Smooth muscle cell (in vitro differentiated cells): ENCODE measurements around the gene PYGO1. TPM values are rescaled to one million over a fixed set of nuclear protein-coding genes. Genes with fewer than 3 reads are reported as not detected.
"Not testable (repeated sequence)": the region's sequence is repeated elsewhere in the genome, so short reads cannot be mapped to it uniquely, and the experiment has no call there.

Experiments
- DNase-seq: peaks from one replicate; lab custom pipeline; 2025; ENCODE audit not compliant: unreplicated experiment; lab: John Stamatoyannopoulos, UW
- H2AFZ ChIP-seq: fragments of 200-600 bp; sonication (generic); 2 replicates; pipeline ENCODE4 v1.6.0; 2016; ENCODE audit warnings: antibody characterized with exemption, low read depth, mild to moderate bottlenecking
- H3F3A ChIP-seq: fragments of 200-600 bp; sonication (generic); 2 replicates; pipeline ENCODE4 v1.6.0; 2017; ENCODE audit warnings: antibody characterized with exemption, low read depth
- H3K27ac ChIP-seq: fragments of 200-600 bp; sonication (generic); 2 replicates; pipeline ENCODE4 v1.5.1; 2016; ENCODE audit warnings: low read depth, mild to moderate bottlenecking
- H3K27me3 ChIP-seq: fragments of 200-600 bp; sonication (generic); 2 replicates; pipeline ENCODE4 v1.6.1; 2016; ENCODE audit warnings: low read depth, mild to moderate bottlenecking
- H3K36me3 ChIP-seq: fragments of 200-600 bp; sonication (generic); 2 replicates; pipeline ENCODE4 v1.5.1; 2016; ENCODE audit warnings: low read depth
- H3K4me1 ChIP-seq: fragments of 200-600 bp; sonication (generic); 2 replicates; pipeline ENCODE4 v1.5.1; 2016; ENCODE audit warnings: low read depth
- H3K4me2 ChIP-seq: fragments of 200-600 bp; sonication (generic); 2 replicates; pipeline ENCODE4 v1.6.0; 2016; ENCODE audit warnings: mild to moderate bottlenecking
- H3K4me3 ChIP-seq: fragments of 200-600 bp; sonication (generic); 2 replicates; pipeline ENCODE4 v1.5.1; 2016; ENCODE audit warnings: mild to moderate bottlenecking
- H3K79me2 ChIP-seq: fragments of 200-600 bp; sonication (generic); 2 replicates; pipeline ENCODE4 v1.6.0; 2016; ENCODE audit warnings: low read depth, mild to moderate bottlenecking
- H3K9ac ChIP-seq: fragments of 200-600 bp; sonication (generic); 2 replicates; pipeline ENCODE4 v1.6.0; 2016; ENCODE audit warnings: low read depth
- H3K9me3 ChIP-seq: fragments of 200-600 bp; sonication (generic); replicated peaks from 2 replicates; pipeline ENCODE4 v1.5.1; 2016; ENCODE audit warnings: low read depth
- H4K20me1 ChIP-seq: fragments of 200-600 bp; sonication (generic); 2 replicates; pipeline ENCODE4 v1.6.0; 2016; ENCODE audit warnings: low read depth
- CTCF ChIP-seq: fragments of 200-600 bp; sonication (generic); IDR thresholded peaks from 2 replicates; pipeline ENCODE4 v1.5.1; 2017; ENCODE audit warnings: borderline replicate concordance, mild to moderate bottlenecking, antibody characterized with exemption; ENCODE audit not compliant: insufficient read depth, poor library complexity, severe bottlenecking
- WGBS: methylation state at CpG from one replicate; pipeline ENCODE4 v1.1.7; 2016; ENCODE audit warnings: low lambda C conversion rate; 5-methylcytosine and 5-hydroxymethylcytosine counted together
- polyA plus RNA-seq: library from polyadenylated mRNA; unstranded; fragments of >200 nt; fragmentation: Nextera tagmentation; extraction: Ambion mirVana; gene quantifications from 2 replicates; pipeline ENCODE4 v1.2.1, GENCODE V29; 2016
- total RNA-seq: library from RNA; depleted of rRNA; stranded (reverse); fragments of >200 nt; gene quantifications from 2 replicates; pipeline ENCODE4 v1.2.3, GENCODE V29; 2014

The PYGO1 gene
- total and polyA plus RNA-seq, 2 experiments from 2014 or later: 3.6 to 16.0 TPM

- Histone ChIP-seq H3K4me2 (peak overlapping the region; percentile 84), H2AFZ (no peak overlapping the region), H3K27me3 (no peaks in the 10 kb centered on the region), H3F3A (no peaks in the 10 kb centered on the region), H4K20me1 (no peaks in the 10 kb centered on the region), H3K4me1 (peaks cover 6% of the 10 kb centered on the region), H3K79me2 (no peaks in the 10 kb centered on the region), H3K27ac (no peak overlapping the region), H3K9ac (no peak overlapping the region), H3K36me3 (no peaks in the 10 kb centered on the region), H3K9me3 (no peaks in the 10 kb centered on the region), H3K4me3 (no peak overlapping the region)
- DNase-seq: no peak
- no peak for TF ChIP-seq CTCF
- WGBS: 90% methylated on average over 7 of the region's 7 CpGs
These were observed 89.0 kb downstream of the PYGO1 start for GRCh38 chr15:55499151-55499550.

- Histone ChIP-seq H3K4me3 (peak overlapping the region; percentile 76), H2AFZ (peak overlapping the region; percentile 94), H3K4me2 (peak overlapping the region; percentile 84)
- WGBS: 20% methylated on average over 55 of the region's 55 CpGs
- not testable (repeated sequence) for H3K9me3 ChIP-seq, H3F3A ChIP-seq, H3K27me3 ChIP-seq, H3K79me2 ChIP-seq, H3K4me1 ChIP-seq, H3K27ac ChIP-seq, H3K9ac ChIP-seq, H4K20me1 ChIP-seq, H3K36me3 ChIP-seq
- DNase-seq: peak; percentile 16
These were observed 89.8 kb downstream of the PYGO1 start for GRCh38 chr15:55498109-55498938.

GRCh38 chr15:55496716-55497115, 91.4 kb downstream of the PYGO1 start:
- Histone ChIP-seq H3K79me2 (no peaks in the 10 kb centered on the region), H3K4me2 (no peak overlapping the region), H3K9ac (no peak overlapping the region), H3K9me3 (no peaks in the 10 kb centered on the region), H4K20me1 (no peaks in the 10 kb centered on the region), H2AFZ (no peak overlapping the region), H3K27me3 (no peaks in the 10 kb centered on the region), H3F3A (no peaks in the 10 kb centered on the region), H3K36me3 (no peaks in the 10 kb centered on the region), H3K4me3 (no peak overlapping the region), H3K27ac (no peak overlapping the region), H3K4me1 (peaks cover 6% of the 10 kb centered on the region)
- no peak for DNase-seq
- no peak for TF ChIP-seq CTCF
- WGBS: 86% methylated on average over 2 of the region's 2 CpGs

- no peaks in the 10 kb centered on the region for H3F3A ChIP-seq
- no peak overlapping the region for H3K4me2 ChIP-seq
- H2AFZ ChIP-seq: no peak overlapping the region
- H3K9me3 ChIP-seq: no peaks in the 10 kb centered on the region
- TF ChIP-seq CTCF: no peak
- DNase-seq: no peak
- no peaks in the 10 kb centered on the region for H3K27me3 ChIP-seq
- no peak overlapping the region for H3K9ac ChIP-seq
- H3K4me1 ChIP-seq: peaks cover 6% of the 10 kb centered on the region
- H4K20me1 ChIP-seq: no peaks in the 10 kb centered on the region
- H3K79me2 ChIP-seq: no peaks in the 10 kb centered on the region
- WGBS: 94% methylated on average over 1 of the region's 1 CpG
- no peak overlapping the region for H3K4me3 ChIP-seq
- H3K27ac ChIP-seq: no peak overlapping the region
- no peaks in the 10 kb centered on the region for H3K36me3 ChIP-seq
These were observed 93.2 kb downstream of the PYGO1 start for GRCh38 chr15:55494931-55495330.

- not testable (repeated sequence) for H3K4me1 ChIP-seq, H3K4me2 ChIP-seq, H3F3A ChIP-seq, H4K20me1 ChIP-seq, H3K9me3 ChIP-seq, H3K27me3 ChIP-seq, H2AFZ ChIP-seq, H3K36me3 ChIP-seq, H3K4me3 ChIP-seq, H3K79me2 ChIP-seq, DNase-seq, H3K27ac ChIP-seq, H3K9ac ChIP-seq
- 86% methylated on average over 9 of the region's 9 CpGs for WGBS
These were observed 99.1 kb downstream of the PYGO1 start for GRCh38 chr15:55488952-55489600.
